ENCODE results near the gene ANO7.

- TF ChIP-seq, protein P1, sequence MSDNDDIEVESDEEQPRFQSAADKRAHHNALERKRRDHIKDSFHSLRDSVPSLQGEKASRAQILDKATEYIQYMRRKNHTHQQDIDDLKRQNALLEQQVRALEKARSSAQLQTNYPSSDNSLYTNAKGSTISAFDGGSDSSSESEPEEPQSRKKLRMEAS (IDR thresholded peaks at IDR 0.05), result peak; percentile 67
- TF ChIP-seq CTCF (IDR thresholded peaks at IDR 0.05 in 2 of 3, conservative IDR thresholded peaks at IDR 0.05 in 1 of 3; ENCODE audit: borderline replicate concordance in 1 of 3, insufficient read depth in 1 of 3, low read depth in 2 of 3, low read length in 2 of 3) (0 out of 6 replicates have a peak, but pooled peaks of 2 of the 3 experiments have one; percentile 10 to 31), POLR2A (IDR thresholded peaks at IDR 0.05; ENCODE audit: borderline replicate concordance, extremely low read depth, insufficient read depth, insufficient read length) (no peak)
Observed at GRCh38 chr2:241218131-241219029, 29.9 kb downstream of the ANO7 start.
